Uterus (tissue), 2 donors: ENCODE results near the gene ZBTB20.
"Not testable (repeated sequence)": the region's sequence is repeated elsewhere in the genome, so short reads cannot be mapped to it uniquely, and the experiment has no call there.

Source experiments
- CTCF ChIP-seq, 4 experiments: fragments of 200-600 bp in 2 of 4; fragments of 450-650 bp in 2 of 4; sonication (generic) in 2 of 4; IDR thresholded peaks; one replicate each; pipeline ENCODE4 v1.5.1; 2016 to 2019; ENCODE audit warnings: antibody characterized with exemption in 4 of 4, mild to moderate bottlenecking in 2 of 4, moderate library complexity in 1 of 4
- POLR2A ChIP-seq, 2 donors: fragments of 450-650 bp; IDR thresholded peaks; one replicate each; pipeline ENCODE4 v1.6.1; 2016; ENCODE audit warnings: antibody characterized with exemption in 2 of 2, mild to moderate bottlenecking in 1 of 2, moderate library complexity in 1 of 2

GRCh38 chr3:114679773-114680172, 467.3 kb downstream of the ZBTB20 start:
- TF ChIP-seq CTCF, POLR2A (IDR thresholded peaks at IDR 0.05): not testable (repeated sequence)
